GM23338 (cell line): Measurements from ENCODE around the gene SLC26A1. TPM values are rescaled to one million over a fixed set of nuclear protein-coding genes. Genes with fewer than 3 reads are reported as not detected.

Experiments used
- ATAC-seq: fragments of 200-7000 bp; cut with Tn5 transposase; 3 replicates; pipeline ENCODE4 v1.9.1; 2020
- DNase-seq: peaks from one replicate; pipeline ENCODE4 v3.0.0-alpha.2; 2015; ENCODE audit warnings: low spot score
- H2AFZ ChIP-seq: fragments of 200-600 bp; sonication (generic); 2 replicates; pipeline ENCODE4 v1.8.0; 2016; ENCODE audit warnings: antibody characterized with exemption, mild to moderate bottlenecking, moderate library complexity
- H3F3A ChIP-seq: fragments of 200-600 bp; sonication (generic); replicated peaks from 2 replicates; pipeline ENCODE4 v1.8.0; 2017; ENCODE audit warnings: antibody characterized with exemption, mixed run types, low read depth
- H3K27ac ChIP-seq: fragments of 200-600 bp; sonication (generic); 2 replicates; pipeline ENCODE4 v1.6.1; 2016; ENCODE audit warnings: low read depth
- H3K27me3 ChIP-seq: fragments of 200-600 bp; sonication (generic); 2 replicates; pipeline ENCODE4 v1.8.0; 2016; ENCODE audit warnings: mild to moderate bottlenecking, mixed run types, moderate library complexity; ENCODE audit not compliant: insufficient read depth
- H3K36me3 ChIP-seq: fragments of 200-600 bp; sonication (generic); 2 replicates; pipeline ENCODE4 v1.8.0; 2016; ENCODE audit warnings: mild to moderate bottlenecking; ENCODE audit not compliant: insufficient read depth
- H3K4me1 ChIP-seq: fragments of 200-600 bp; sonication (generic); 2 replicates; pipeline ENCODE4 v1.8.0; 2016; ENCODE audit warnings: mild to moderate bottlenecking, moderate library complexity; ENCODE audit not compliant: insufficient read depth
- H3K4me2 ChIP-seq: fragments of 200-600 bp; sonication (generic); 2 replicates; pipeline ENCODE4 v1.7.1; 2017; ENCODE audit warnings: mixed run types
- H3K4me3 ChIP-seq: fragments of 200-600 bp; sonication (generic); 2 replicates; pipeline ENCODE4 v1.6.1; 2016; ENCODE audit warnings: mixed run types
- H3K79me2 ChIP-seq: fragments of 200-600 bp; sonication (generic); replicated peaks from 2 replicates; pipeline ENCODE4 v1.8.0; 2017; ENCODE audit warnings: mild to moderate bottlenecking; ENCODE audit not compliant: insufficient read depth
- H3K9me2 ChIP-seq: fragments of 200-600 bp; sonication (generic); 2 replicates; pipeline ENCODE4 v1.8.0; 2017; ENCODE audit not compliant: insufficient read depth
- H4K20me1 ChIP-seq: fragments of 200-600 bp; sonication (generic); replicated peaks from 2 replicates; pipeline ENCODE4 v1.8.0; 2017; ENCODE audit warnings: mild to moderate bottlenecking; ENCODE audit not compliant: insufficient read depth
- H3K27ac Mint-ChIP-seq: 2 replicates; pipeline ENCODE4 v1.8.0; 2020; ENCODE audit warnings: inconsistent platforms, mild to moderate bottlenecking, moderate library complexity, mixed read lengths
- H3K27me3 Mint-ChIP-seq: 3 replicates; pipeline ENCODE4 v1.8.0; 2022; ENCODE audit warnings: low read depth, mild to moderate bottlenecking, moderate library complexity, mixed read lengths, inconsistent platforms; ENCODE audit not compliant: insufficient read depth, poor library complexity
- H3K36me3 Mint-ChIP-seq: 3 replicates; pipeline ENCODE4 v1.8.0; 2021; ENCODE audit warnings: low read depth, mild to moderate bottlenecking, inconsistent platforms, moderate library complexity, mixed read lengths
- H3K4me1 Mint-ChIP-seq: 3 replicates; pipeline ENCODE4 v1.8.0; 2020; ENCODE audit warnings: mild to moderate bottlenecking, inconsistent platforms, mixed read lengths
- H3K4me3 Mint-ChIP-seq: 3 replicates; pipeline ENCODE4 v1.8.0; 2021; ENCODE audit warnings: moderate library complexity, mild to moderate bottlenecking, inconsistent platforms, mixed read lengths
- H3K9me3 Mint-ChIP-seq: 3 replicates; pipeline ENCODE4 v1.8.0; 2020; ENCODE audit warnings: moderate library complexity, mild to moderate bottlenecking, inconsistent platforms, mixed read lengths
- EZH2 ChIP-seq: fragments of 200-600 bp; sonication (generic); IDR thresholded peaks from one replicate; pipeline ENCODE4 v1.8.0; 2017; ENCODE audit warnings: antibody characterized with exemption, mild to moderate bottlenecking, low read depth; ENCODE audit not compliant: unreplicated experiment
- EZH2phosphoT487 ChIP-seq: fragments of 200-600 bp; sonication (generic); IDR thresholded peaks from one replicate; pipeline ENCODE4 v1.8.1; 2018; ENCODE audit warnings: antibody characterized with exemption; ENCODE audit not compliant: unreplicated experiment
- JUNB ChIP-seq: IDR thresholded peaks from one replicate; pipeline ENCODE4 v1.6.1; 2016; ENCODE audit warnings: antibody characterized with exemption; ENCODE audit not compliant: unreplicated experiment
- POLR2AphosphoS5 ChIP-seq: IDR thresholded peaks from 2 replicates; pipeline ENCODE4 v1.6.1; 2016; ENCODE audit warnings: antibody characterized with exemption, low read depth
- STAT1 ChIP-seq: IDR thresholded peaks from one replicate; pipeline ENCODE4 v1.6.1; 2016; ENCODE audit warnings: antibody characterized with exemption; ENCODE audit not compliant: unreplicated experiment
- ZNF114 ChIP-seq: fragments of 250-450 bp; sonication (Bioruptor Pico); IDR thresholded peaks from 2 replicates; pipeline ENCODE4 v1.5.0; 2020; ENCODE audit warnings: mild to moderate bottlenecking, moderate library complexity
- ZNF331 ChIP-seq: fragments of 250-450 bp; sonication (Bioruptor Pico); IDR thresholded peaks from 2 replicates; pipeline ENCODE4 v1.5.0; 2020; ENCODE audit warnings: low read depth, mild to moderate bottlenecking, moderate library complexity
- polyA plus RNA-seq: library from polyadenylated mRNA; unstranded; fragments of >200 nt; fragmentation: Nextera tagmentation; extraction: Ambion mirVana; gene quantifications from 2 replicates; pipeline ENCODE4 v1.2.1, GENCODE V29; 2016
- total RNA-seq: library from RNA; depleted of rRNA; stranded (reverse); fragments of >200 nt; shearing (Covaris generic); gene quantifications from 2 replicates; pipeline ENCODE4 v1.2.3, GENCODE V29; 2014
- TF ChIP-seq, protein P1 (sequence below), 2 experiments: fragments of 200-600 bp in 1 of 2; sonication (generic) in 1 of 2; conservative IDR thresholded peaks; 2 replicates each; pipeline versions ENCODE4 v1.5.1 to v1.6.1; 2016 to 2017; ENCODE audit warnings: antibody characterized with exemption in 2 of 2, low read depth in 2 of 2, mild to moderate bottlenecking in 2 of 2, moderate library complexity in 1 of 2
- TF ChIP-seq, protein P2 (sequence below): IDR thresholded peaks from 2 replicates; pipeline ENCODE4 v1.6.1; 2016; ENCODE audit warnings: antibody characterized with exemption
- TF ChIP-seq, protein P3 (sequence below): fragments of 250-450 bp; sonication (Bioruptor Pico); IDR thresholded peaks from 2 replicates; pipeline ENCODE4 v1.5.0; 2020; ENCODE audit warnings: mild to moderate bottlenecking, moderate library complexity

The SLC26A1 gene
- total and polyA plus RNA-seq, 2 experiments from 2014 or later, result 0.10 to 0.27 TPM

DNA sequence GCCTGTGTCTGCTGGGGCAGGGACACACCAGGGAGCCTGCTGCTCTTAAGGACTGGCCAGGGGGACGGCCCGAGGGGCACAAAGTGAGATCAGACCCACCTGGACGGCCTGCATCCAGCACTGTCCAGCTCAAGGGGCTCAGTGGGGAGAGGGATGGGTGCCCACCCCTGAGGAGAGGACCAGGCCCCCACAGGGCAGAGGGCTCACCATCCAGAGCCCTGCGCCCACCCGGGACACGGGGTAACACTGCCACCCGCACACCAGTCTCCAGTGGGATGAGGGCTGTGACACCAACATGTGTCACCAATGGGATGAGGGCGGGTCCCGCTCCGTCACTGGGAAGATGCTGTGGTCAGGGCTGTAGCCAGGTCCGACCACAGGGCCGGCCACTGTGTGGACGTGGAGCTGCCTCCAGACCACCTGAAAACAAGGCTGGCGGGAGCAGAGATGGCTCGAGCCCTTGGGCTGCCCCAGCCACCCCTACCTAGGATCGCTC lies 33.0 kb downstream of the SLC26A1 start:
- Mint-ChIP-seq H3K27me3 (peaks cover 2% of the 10 kb centered on the region), H3K4me3 (no peak overlapping the region), H3K9me3 (no peaks in the 10 kb centered on the region), H3K27ac (no peak overlapping the region), H3K4me1 (no peaks in the 10 kb centered on the region), H3K36me3 (no peaks in the 10 kb centered on the region)
- no peak overlapping the region for H3K4me2 ChIP-seq
- no peak for DNase-seq
- no peak overlapping the region for H3K4me3 ChIP-seq
- no peak for TF ChIP-seq STAT1
- no peak for TF ChIP-seq ZNF331 (CRISPR knock-in tag)
- no peak for TF ChIP-seq ZNF114 (CRISPR knock-in tag)
- TF ChIP-seq, protein P1, sequence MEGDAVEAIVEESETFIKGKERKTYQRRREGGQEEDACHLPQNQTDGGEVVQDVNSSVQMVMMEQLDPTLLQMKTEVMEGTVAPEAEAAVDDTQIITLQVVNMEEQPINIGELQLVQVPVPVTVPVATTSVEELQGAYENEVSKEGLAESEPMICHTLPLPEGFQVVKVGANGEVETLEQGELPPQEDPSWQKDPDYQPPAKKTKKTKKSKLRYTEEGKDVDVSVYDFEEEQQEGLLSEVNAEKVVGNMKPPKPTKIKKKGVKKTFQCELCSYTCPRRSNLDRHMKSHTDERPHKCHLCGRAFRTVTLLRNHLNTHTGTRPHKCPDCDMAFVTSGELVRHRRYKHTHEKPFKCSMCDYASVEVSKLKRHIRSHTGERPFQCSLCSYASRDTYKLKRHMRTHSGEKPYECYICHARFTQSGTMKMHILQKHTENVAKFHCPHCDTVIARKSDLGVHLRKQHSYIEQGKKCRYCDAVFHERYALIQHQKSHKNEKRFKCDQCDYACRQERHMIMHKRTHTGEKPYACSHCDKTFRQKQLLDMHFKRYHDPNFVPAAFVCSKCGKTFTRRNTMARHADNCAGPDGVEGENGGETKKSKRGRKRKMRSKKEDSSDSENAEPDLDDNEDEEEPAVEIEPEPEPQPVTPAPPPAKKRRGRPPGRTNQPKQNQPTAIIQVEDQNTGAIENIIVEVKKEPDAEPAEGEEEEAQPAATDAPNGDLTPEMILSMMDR (conservative IDR thresholded peaks at IDR 0.05; ENCODE audit: low read depth in 2 of 2), result no peak
- TF ChIP-seq, protein P2, sequence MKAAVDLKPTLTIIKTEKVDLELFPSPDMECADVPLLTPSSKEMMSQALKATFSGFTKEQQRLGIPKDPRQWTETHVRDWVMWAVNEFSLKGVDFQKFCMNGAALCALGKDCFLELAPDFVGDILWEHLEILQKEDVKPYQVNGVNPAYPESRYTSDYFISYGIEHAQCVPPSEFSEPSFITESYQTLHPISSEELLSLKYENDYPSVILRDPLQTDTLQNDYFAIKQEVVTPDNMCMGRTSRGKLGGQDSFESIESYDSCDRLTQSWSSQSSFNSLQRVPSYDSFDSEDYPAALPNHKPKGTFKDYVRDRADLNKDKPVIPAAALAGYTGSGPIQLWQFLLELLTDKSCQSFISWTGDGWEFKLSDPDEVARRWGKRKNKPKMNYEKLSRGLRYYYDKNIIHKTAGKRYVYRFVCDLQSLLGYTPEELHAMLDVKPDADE, result no peak
- TF ChIP-seq POLR2AphosphoS5, result no peak
- TF ChIP-seq JUNB, result no peak
- H3F3A ChIP-seq, result no peaks in the 10 kb centered on the region
- H4K20me1 ChIP-seq, result no peaks in the 10 kb centered on the region; the same call in 1 of the 2 replicates
- H3K27me3 ChIP-seq, result no peaks in the 10 kb centered on the region
- H2AFZ ChIP-seq, result no peak overlapping the region
- no peaks in the 10 kb centered on the region for H3K79me2 ChIP-seq
- H3K4me1 ChIP-seq, result no peaks in the 10 kb centered on the region
- H3K36me3 ChIP-seq, result no peaks in the 10 kb centered on the region
- H3K27ac ChIP-seq, result no peak overlapping the region
- ATAC-seq, result no peak
- no peaks in the 10 kb centered on the region for H3K9me2 ChIP-seq

DNA sequence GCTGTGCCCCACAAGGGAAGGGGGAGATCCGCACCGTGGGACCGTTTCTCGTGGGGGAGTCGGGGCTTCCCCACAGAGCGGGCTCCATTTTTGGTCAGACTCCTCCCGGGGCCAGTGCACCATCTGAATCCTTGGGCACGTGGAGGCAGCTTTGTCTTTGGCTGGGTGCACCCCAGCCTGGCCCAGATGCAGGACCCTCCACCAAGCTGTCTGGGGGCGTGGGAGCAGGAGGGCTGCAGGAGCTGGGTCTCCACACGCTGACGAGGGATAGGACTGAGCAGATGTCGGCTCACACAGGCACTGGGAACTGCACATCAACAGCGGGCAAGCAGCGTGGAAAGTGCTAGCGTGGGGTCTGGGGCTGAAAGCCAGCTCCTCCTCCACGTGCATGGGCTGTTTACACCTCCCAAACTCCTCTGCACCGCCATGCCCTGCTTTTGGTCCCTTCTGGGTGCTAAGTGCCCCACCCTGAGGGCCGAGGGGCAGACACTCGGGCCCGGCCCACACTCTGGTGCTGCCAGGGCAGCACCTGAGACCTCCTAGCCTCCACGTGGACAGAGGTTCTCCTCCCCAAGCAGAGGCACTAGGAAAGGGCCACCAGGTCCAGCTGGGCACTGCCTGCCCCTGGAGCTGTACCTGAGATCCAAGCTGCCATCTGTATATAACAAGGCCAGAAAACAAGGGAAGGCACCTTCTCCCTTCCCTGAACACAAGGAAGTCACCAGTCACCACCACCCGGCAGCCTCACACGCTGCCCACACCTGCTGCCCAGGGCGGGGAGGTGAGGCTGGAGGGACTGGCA lies 33.7 kb downstream of the SLC26A1 start:
- Mint-ChIP-seq H3K27me3 (peaks cover 2% of the 10 kb centered on the region), H3K4me1 (no peaks in the 10 kb centered on the region), H3K4me3 (no peak overlapping the region), H3K9me3 (no peaks in the 10 kb centered on the region), H3K36me3 (no peaks in the 10 kb centered on the region; the same call in 2 of the 3 replicates), H3K27ac (no peak overlapping the region)
- Histone ChIP-seq H3K27ac (no peak overlapping the region), H4K20me1 (no peaks in the 10 kb centered on the region; the same call in 1 of the 2 replicates), H3K36me3 (no peaks in the 10 kb centered on the region), H3K4me1 (no peaks in the 10 kb centered on the region), H3K79me2 (no peaks in the 10 kb centered on the region), H3K4me3 (no peak overlapping the region), H3K9me2 (no peaks in the 10 kb centered on the region), H3K27me3 (no peaks in the 10 kb centered on the region), H3F3A (no peaks in the 10 kb centered on the region), H2AFZ (no peak overlapping the region), H3K4me2 (no peak overlapping the region)
- ATAC-seq, result no peak
- DNase-seq, result no peak
- TF ChIP-seq ZNF114 (CRISPR knock-in tag) (no peak), EZH2phosphoT487 (no peak), ZNF331 (CRISPR knock-in tag) (no peak), EZH2 (no peak)
- TF ChIP-seq, protein P3, sequence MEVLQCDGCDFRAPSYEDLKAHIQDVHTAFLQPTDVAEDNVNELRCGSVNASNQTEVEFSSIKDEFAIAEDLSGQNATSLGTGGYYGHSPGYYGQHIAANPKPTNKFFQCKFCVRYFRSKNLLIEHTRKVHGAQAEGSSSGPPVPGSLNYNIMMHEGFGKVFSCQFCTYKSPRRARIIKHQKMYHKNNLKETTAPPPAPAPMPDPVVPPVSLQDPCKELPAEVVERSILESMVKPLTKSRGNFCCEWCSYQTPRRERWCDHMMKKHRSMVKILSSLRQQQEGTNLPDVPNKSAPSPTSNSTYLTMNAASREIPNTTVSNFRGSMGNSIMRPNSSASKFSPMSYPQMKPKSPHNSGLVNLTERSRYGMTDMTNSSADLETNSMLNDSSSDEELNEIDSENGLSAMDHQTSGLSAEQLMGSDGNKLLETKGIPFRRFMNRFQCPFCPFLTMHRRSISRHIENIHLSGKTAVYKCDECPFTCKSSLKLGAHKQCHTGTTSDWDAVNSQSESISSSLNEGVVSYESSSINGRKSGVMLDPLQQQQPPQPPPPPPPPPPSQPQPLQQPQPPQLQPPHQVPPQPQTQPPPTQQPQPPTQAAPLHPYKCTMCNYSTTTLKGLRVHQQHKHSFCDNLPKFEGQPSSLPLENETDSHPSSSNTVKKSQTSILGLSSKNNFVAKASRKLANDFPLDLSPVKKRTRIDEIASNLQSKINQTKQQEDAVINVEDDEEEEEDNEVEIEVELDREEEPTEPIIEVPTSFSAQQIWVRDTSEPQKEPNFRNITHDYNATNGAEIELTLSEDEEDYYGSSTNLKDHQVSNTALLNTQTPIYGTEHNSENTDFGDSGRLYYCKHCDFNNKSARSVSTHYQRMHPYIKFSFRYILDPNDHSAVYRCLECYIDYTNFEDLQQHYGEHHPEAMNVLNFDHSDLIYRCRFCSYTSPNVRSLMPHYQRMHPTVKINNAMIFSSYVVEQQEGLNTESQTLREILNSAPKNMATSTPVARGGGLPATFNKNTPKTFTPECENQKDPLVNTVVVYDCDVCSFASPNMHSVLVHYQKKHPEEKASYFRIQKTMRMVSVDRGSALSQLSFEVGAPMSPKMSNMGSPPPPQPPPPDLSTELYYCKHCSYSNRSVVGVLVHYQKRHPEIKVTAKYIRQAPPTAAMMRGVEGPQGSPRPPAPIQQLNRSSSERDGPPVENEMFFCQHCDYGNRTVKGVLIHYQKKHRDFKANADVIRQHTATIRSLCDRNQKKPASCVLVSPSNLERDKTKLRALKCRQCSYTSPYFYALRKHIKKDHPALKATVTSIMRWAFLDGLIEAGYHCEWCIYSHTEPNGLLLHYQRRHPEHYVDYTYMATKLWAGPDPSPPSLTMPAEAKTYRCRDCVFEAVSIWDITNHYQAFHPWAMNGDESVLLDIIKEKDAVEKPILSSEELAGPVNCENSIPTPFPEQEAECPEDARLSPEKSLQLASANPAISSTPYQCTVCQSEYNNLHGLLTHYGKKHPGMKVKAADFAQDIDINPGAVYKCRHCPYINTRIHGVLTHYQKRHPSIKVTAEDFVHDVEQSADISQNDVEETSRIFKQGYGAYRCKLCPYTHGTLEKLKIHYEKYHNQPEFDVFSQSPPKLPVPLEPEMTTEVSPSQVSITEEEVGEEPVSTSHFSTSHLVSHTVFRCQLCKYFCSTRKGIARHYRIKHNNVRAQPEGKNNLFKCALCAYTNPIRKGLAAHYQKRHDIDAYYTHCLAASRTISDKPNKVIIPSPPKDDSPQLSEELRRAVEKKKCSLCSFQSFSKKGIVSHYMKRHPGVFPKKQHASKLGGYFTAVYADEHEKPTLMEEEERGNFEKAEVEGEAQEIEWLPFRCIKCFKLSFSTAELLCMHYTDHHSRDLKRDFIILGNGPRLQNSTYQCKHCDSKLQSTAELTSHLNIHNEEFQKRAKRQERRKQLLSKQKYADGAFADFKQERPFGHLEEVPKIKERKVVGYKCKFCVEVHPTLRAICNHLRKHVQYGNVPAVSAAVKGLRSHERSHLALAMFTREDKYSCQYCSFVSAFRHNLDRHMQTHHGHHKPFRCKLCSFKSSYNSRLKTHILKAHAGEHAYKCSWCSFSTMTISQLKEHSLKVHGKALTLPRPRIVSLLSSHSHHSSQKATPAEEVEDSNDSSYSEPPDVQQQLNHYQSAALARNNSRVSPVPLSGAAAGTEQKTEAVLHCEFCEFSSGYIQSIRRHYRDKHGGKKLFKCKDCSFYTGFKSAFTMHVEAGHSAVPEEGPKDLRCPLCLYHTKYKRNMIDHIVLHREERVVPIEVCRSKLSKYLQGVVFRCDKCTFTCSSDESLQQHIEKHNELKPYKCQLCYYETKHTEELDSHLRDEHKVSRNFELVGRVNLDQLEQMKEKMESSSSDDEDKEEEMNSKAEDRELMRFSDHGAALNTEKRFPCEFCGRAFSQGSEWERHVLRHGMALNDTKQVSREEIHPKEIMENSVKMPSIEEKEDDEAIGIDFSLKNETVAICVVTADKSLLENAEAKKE, result no peak
